Kidney (tissue), 14 donors: ENCODE measurements around the gene PRPF8. TPM values are rescaled to one million over a fixed set of nuclear protein-coding genes. Genes with fewer than 3 reads are reported as not detected.
A peak's percentile ranks its signal among the peaks of the same experiment; 100 is the strongest.

Experiments
- DNase-seq, 5 donors: peaks; one replicate each; pipeline ENCODE4 v3.0.0-alpha.2; 2013 to 2020
- FAIRE-seq: peaks from 2 replicates; lab custom pipeline; 2012; peaks lifted over from hg19 to GRCh38; lab: Jason Lieb, UNC
- H3K27ac ChIP-seq, 2 donors: one replicate each; pipeline ENCODE4 v1.7.0; 2013; ENCODE audit warnings: low read depth in 2 of 2, low read length in 2 of 2, inconsistent platforms in 1 of 2
- H3K27me3 ChIP-seq: one replicate; pipeline ENCODE4 v1.7.1; 2013; ENCODE audit warnings: low read length, inconsistent platforms; ENCODE audit not compliant: control insufficient read depth, insufficient read depth
- H3K36me3 ChIP-seq, 3 donors: one replicate each; pipeline versions ENCODE4 v1.7.0 to v1.7.1; 2013; ENCODE audit warnings: low read length in 3 of 3, control low read depth in 1 of 3, inconsistent platforms in 1 of 3; ENCODE audit not compliant: insufficient read depth in 3 of 3, control insufficient read depth in 2 of 3
- H3K4me1 ChIP-seq, 3 donors: one replicate each; pipeline versions ENCODE4 v1.7.0 to v1.7.1; 2013; ENCODE audit warnings: low read length in 3 of 3, inconsistent platforms in 1 of 3, low read depth in 1 of 3; ENCODE audit not compliant: control insufficient read depth in 2 of 3, insufficient read depth in 2 of 3
- H3K4me3 ChIP-seq, 3 donors: one replicate each; pipeline versions ENCODE4 v1.7.0 to v1.8.1; 2013; ENCODE audit warnings: low read length in 3 of 3, control low read depth in 1 of 3, inconsistent platforms in 1 of 3
- H3K9ac ChIP-seq, 3 donors: one replicate each; pipeline versions ENCODE4 v1.7.0 to v1.7.1; 2013; ENCODE audit warnings: low read length in 3 of 3, control low read depth in 1 of 3, inconsistent platforms in 1 of 3
- H3K9me3 ChIP-seq, 3 donors: one replicate each; pipeline versions ENCODE4 v1.7.0 to v1.7.1; 2013; ENCODE audit warnings: low read length in 3 of 3, control low read depth in 1 of 3, inconsistent platforms in 1 of 3; ENCODE audit not compliant: control insufficient read depth in 2 of 3, insufficient read depth in 1 of 3
- intact Hi-C: fragments of 100-400 bp; cut with DNase I; formaldehyde crosslinking; loops from one replicate; pipeline ENCODE4 v1.11.1; 2022
- polyA plus RNA-seq: library from polyadenylated mRNA; stranded (reverse); fragments of 350-450 nt; fragmentation: Illumina TruSeq; extraction: RNeasy Lipid Tissue Mini Kit (QIAGEN cat#74804); gene quantifications from one replicate; pipeline ENCODE4 v1.2.3, GENCODE V29; 2014; ENCODE audit warnings: low read depth, low replicate concordance; ENCODE audit not compliant: insufficient read depth
- total RNA-seq: library from RNA; stranded (reverse); fragmentation: NEBNext Ultra II Directional; extraction: Animal tissue kit (Norgen Biotek cat#: 25700); gene quantifications from one replicate; pipeline ENCODE4 v1.2.1, GENCODE V29; 2021
- TF ChIP-seq, protein P1 (sequence below): IDR thresholded peaks from 3 replicates; pipeline ENCODE4 v1.5.1; 2012; ENCODE audit warnings: mild to moderate bottlenecking, moderate library complexity, borderline replicate concordance; ENCODE audit not compliant: insufficient read depth; ENCODE audit errors: extremely low read depth
- donor health status: control.
- donor health status: control.
- donor health status: control.
- donor health status: control.
- donor health status: control.
- donor health status: DM: yes; HTN: yes; CAD: no.
- donor health status: Normal renal cell carcinoma (clear cell type).

PRPF8 gene
- total and polyA plus RNA-seq, 2 donors from 2014 or later, result 181 to 236 TPM

DNA sequence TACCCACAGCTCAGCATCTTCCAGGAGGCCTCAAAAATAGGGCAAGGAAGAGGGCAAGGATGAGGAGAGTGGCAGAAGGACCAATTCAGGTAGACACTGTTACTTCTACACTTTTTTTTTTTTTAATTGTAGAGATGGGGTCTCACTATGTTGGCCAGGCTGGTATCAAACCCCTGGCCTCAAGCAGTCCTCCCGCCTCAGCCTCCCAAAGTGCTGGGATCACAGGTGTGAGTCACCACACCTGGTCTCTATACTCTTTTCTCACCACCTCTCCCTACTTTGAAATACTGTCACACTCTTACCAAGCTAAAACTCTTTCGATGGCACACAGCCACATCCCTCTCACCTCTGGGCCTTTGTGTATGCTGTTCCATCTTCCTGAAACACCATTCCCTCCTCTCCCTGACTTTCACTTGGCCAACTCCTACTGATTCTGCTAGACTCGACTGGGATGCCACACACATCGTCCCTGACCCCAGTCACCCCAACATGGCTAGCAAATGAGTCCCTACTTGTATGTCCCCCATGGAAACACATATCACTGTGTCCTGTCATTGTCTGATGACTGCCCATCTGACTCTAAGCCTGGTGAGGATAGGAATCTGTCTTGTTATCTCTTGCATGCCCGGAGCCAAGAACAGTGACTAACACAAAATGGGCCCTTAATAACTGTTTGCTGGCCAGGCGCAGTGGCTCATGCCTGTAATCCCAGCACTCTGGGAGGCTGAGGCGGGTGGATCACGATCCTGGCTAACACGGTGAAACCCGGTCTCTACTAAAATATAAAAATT lies 48.8 kb downstream of the PRPF8 start:
- FAIRE-seq (no peak), DNase-seq (no peak)
- Histone ChIP-seq H3K36me3 (peaks cover 0 to 12% (median 4%) of the 10 kb centered on the region in 3 donors), H3K27ac (no peak overlapping the region), H3K9me3 (no peaks in the 10 kb centered on the region), H3K27me3 (no peaks in the 10 kb centered on the region), H3K4me3 (no peak overlapping the region), H3K4me1 (peaks cover 0 to 3% (median 0%) of the 10 kb centered on the region in 3 donors), H3K9ac (no peak overlapping the region)
- intact Hi-C loops, result loop anchor here (10.0 kb wide), 1 partner anchor 61 kb away; no protein-coding TSS in a partner anchor
- TF ChIP-seq, protein P1, sequence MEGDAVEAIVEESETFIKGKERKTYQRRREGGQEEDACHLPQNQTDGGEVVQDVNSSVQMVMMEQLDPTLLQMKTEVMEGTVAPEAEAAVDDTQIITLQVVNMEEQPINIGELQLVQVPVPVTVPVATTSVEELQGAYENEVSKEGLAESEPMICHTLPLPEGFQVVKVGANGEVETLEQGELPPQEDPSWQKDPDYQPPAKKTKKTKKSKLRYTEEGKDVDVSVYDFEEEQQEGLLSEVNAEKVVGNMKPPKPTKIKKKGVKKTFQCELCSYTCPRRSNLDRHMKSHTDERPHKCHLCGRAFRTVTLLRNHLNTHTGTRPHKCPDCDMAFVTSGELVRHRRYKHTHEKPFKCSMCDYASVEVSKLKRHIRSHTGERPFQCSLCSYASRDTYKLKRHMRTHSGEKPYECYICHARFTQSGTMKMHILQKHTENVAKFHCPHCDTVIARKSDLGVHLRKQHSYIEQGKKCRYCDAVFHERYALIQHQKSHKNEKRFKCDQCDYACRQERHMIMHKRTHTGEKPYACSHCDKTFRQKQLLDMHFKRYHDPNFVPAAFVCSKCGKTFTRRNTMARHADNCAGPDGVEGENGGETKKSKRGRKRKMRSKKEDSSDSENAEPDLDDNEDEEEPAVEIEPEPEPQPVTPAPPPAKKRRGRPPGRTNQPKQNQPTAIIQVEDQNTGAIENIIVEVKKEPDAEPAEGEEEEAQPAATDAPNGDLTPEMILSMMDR, result no peak

DNA sequence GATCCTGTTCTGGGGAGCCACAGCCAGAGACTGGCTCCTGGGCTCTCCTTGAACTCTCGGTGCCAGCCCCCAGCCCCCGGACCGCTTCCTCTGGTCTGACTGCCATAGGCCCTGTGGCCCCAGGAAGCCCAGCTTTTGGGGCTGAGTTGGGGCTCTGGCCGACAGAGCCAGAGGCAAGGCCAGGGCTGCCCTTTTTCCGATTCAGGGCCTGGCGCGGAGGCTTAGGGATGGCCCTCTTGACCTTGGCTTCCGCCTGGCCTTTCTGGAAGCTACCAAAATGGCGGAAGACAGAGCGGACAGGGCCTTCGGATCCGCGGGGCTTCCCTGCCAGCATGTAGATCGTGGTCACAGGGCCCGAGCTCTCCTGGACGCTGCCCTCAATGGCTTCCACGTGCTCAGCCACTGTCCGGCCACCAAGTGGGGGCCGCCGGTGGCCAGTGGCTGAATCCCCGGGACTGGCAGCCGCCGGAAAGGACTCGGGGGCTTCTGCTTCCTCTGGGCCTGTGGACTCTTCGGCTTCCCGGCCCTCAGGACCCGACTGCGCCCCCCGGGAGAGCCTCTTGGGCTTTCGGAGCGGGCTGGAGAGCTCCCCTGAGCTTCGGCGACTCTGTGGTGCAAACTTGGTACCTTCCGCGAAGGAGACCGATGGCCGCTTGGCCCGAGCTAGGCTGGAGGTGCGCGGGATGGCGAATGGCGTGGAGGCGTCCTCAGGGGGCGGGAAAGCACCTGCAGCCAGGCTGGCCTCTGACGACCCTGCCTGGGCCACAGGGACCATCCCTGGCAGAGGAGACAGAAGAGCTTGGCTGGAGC lies 49.6 kb downstream of the PRPF8 start:
- H3K9ac ChIP-seq, result no peak overlapping the region
- intact Hi-C loops, result loop anchor here (10.0 kb wide), 1 partner anchor 60 kb away; no protein-coding TSS in a partner anchor
- no peak overlapping the region for H3K27ac ChIP-seq
- DNase-seq (no peak), FAIRE-seq (no peak)
- peaks cover 0 to 3% (median 0%) of the 10 kb centered on the region in 3 donors for H3K4me1 ChIP-seq
- no peaks in the 10 kb centered on the region for H3K9me3 ChIP-seq
- TF ChIP-seq, protein P1, result no peak
- H3K27me3 ChIP-seq, result no peaks in the 10 kb centered on the region
- H3K4me3 ChIP-seq, result no peak overlapping the region
- peaks cover 0 to 12% (median 4%) of the 10 kb centered on the region in 3 donors for H3K36me3 ChIP-seq

DNA sequence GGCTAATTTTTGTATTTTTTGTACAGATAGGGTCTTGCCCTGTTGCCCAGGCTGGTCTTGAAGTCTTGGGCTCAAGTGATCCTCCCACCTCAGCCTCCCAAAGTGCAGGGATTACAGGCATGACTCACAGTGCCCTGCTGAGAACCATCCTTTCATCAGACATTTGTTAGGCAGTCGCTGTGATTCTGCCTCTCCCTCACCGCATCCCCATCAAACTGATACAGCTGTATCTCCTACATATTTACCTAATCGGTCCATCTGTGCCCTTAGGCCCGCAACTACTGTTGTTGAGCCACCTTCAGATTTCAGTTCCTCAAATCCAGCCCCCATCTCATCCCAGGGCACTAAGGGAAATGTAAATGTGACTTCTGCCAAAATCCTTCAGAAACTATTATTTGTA lies 54.0 kb downstream of the PRPF8 start:
- peak in 1 of 5 donors; percentile 30 for DNase-seq
- peaks cover 0 to 8% (median 0%) of the 10 kb centered on the region in 3 donors for H3K36me3 ChIP-seq
- no peak overlapping the region for H3K9ac ChIP-seq
- TF ChIP-seq, protein P1, result no peak
- intact Hi-C loops, result loop anchor here (10.0 kb wide), 1 partner anchor 56 kb away; no protein-coding TSS in a partner anchor
- FAIRE-seq, result no peak
- H3K9me3 ChIP-seq, result no peaks in the 10 kb centered on the region
- no peak overlapping the region for H3K4me3 ChIP-seq
- peaks cover 0 to 14% (median 11%) of the 10 kb centered on the region in 3 donors for H3K4me1 ChIP-seq
- H3K27me3 ChIP-seq, result no peaks in the 10 kb centered on the region
- H3K27ac ChIP-seq, result no peak overlapping the region
